A673 (cell line): ENCODE data around the gene GCGR.

Experiments used
- CTCF ChIP-seq: fragments of 300-800, 200-600 bp; sonication (generic); conservative IDR thresholded peaks from 2 replicates; pipeline ENCODE4 v1.5.1; 2017; ENCODE audit warnings: low read depth, mild to moderate bottlenecking, antibody characterized with exemption, low read length, moderate library complexity, mixed read lengths
- EZH2 ChIP-seq: fragments of 200-600 bp; sonication (generic); IDR thresholded peaks from 2 replicates; pipeline ENCODE4 v1.6.1; 2017; ENCODE audit warnings: borderline replicate concordance, low read depth, mild to moderate bottlenecking, mixed read lengths, antibody characterized with exemption, low read length; ENCODE audit not compliant: poor library complexity, severe bottlenecking

- no peak for TF ChIP-seq EZH2
- no peak for TF ChIP-seq CTCF
Observed at GRCh38 chr17:81819708-81820107, 15.8 kb downstream of the GCGR start.
